Left renal cortex interstitium (tissue), 4 donors: Measurements from ENCODE around the gene FAM114A1. TPM values are rescaled to one million over a fixed set of nuclear protein-coding genes. Genes with fewer than 3 reads are reported as not detected.
A peak's percentile ranks its signal among the peaks of the same experiment; 100 is the strongest.

Source experiments
- DNase-seq, 4 donors: peaks; one replicate each; pipeline ENCODE4 v3.0.0-alpha.2; 2013; ENCODE audit warnings: low read depth in 4 of 4, low spot score in 2 of 4, missing footprints in 1 of 4
- polyA plus RNA-seq, 4 donors: library from polyadenylated mRNA; unstranded; fragments of 120-200 nt; gene quantifications; one replicate each; pipeline ENCODE4 v1.2.1, GENCODE V29; 2013; ENCODE audit not compliant: insufficient read length in 4 of 4

FAM114A1 gene
- 10 to 100 TPM; 26.7 to 42.4 (median 33.6) TPM for polyA plus RNA-seq

GRCh38 chr4:38867478-38868058 lies at the start of gene FAM114A1:
TSS of gene FAM114A1 (plus strand) at chr4:38867806. CDS start at chr4:38878079, 10,273 bp downstream.
- peak in 3 of 4 donors; percentile 29 to 54 (median 48) for DNase-seq

GRCh38 chr4:38818441-38818976 lies 49.1 kb upstream of the FAM114A1 start:
- no peak for DNase-seq

GRCh38 chr4:38819569-38819968 lies 48.0 kb upstream of the FAM114A1 start:
- no peak for DNase-seq

- no peak for DNase-seq
Observed at GRCh38 chr4:38820329-38821061, 47.1 kb upstream of the FAM114A1 start.

DNA sequence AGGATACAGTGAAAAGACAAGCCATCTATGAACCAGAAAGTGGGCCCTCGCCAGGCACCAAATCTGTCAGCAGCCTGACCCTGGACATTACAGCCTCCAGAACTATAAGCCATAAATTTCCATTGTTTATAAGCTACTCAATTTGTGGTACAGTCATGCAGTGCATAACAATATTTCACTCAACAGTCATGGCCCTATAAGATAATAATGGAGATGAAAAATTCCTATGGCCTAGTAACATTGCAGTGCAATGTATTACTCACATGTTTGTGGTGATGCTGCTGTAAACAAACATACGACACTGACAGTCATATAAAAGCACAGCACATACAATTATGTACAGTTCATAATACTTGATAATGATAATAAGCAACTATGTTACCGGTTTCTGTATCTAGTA lies 45.9 kb upstream of the FAM114A1 start:
- no peak for DNase-seq

DNA sequence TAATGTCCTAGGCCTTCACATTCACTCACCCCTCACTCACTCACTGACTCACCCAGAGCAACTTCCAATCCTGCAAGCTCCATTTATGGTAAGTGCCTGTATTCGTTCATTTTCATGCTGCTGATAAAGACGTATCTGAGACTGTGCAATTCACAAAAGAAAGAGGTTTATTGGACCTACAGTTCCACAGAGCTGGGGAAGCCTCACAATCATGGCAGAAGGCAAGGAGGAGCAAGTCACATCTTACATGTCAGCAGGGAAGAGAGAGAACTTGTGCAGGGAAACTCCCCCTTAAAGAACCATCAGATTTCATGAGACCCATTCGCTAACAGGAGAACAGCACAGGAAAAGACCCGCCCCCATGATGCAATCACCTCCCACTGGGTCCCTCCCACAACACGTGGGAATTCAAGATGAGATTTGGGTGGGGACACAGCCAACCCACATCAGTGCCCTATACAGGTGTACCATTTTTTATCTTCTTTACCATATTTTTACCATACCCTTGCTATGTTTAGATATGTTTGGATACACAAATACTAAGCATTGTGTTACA lies 44.8 kb upstream of the FAM114A1 start:
- no peak for DNase-seq

GRCh38 chr4:38823766-38824165 lies 43.8 kb upstream of the FAM114A1 start:
- DNase-seq: no peak

DNA sequence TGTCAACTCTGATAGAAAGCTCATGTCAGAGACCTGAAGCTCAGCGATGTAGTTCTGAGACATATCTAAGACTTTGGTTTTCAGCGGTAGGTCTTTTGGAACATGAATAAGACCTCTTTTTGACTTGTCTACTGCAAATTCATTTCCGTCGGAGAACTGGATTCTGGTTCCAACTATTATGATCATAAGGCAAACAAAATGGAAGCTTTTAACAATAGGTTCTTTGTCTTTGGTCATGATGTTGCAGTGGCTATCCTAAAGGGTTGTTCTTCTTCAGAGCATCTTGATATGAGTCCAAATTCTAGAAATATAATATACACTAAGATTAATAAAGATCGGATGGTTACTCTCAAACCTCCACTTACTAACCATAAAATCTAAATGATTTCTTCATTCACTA lies 38.4 kb upstream of the FAM114A1 start:
- DNase-seq: no peak

DNA sequence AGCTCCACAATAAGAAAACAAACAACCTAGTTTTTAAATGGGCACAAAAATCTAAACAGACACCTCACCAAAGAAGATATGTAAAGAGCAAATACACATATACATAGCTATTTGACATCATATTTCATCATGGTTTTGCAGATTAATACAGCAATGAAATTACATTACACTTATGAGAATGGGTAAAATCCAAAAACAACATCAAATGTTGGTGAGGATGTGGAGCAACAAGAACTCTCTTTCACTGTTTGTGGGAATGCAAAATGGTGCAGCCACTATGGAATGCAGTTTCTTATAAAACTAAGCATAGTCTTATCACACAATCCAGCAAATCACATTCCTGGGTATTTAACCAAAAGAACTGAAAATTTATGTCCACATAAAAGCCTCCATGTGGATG lies 36.0 kb upstream of the FAM114A1 start:
- no peak for DNase-seq

DNA sequence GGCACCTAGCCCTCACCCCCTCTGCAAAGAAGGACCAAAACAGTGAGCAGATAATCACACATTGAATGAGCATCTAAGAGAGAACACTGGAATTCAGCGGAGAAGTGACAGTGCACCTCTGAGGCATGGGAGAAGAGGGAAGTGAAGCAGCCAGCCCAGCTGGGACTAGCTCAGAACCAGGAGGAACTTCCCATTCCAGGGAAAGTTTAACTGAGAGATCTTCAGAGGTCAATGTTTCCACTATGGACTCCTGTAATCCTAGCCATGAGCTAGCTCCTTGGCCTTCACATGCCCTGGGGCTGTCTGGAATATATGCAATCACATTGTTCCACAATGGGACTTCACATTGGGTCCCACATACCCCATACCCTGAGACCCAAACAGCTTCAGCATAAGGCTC lies 35.4 kb upstream of the FAM114A1 start:
- DNase-seq: no peak

- no peak for DNase-seq
Observed at GRCh38 chr4:38832624-38833528, 34.7 kb upstream of the FAM114A1 start.

- no peak for DNase-seq
Observed at GRCh38 chr4:38834570-38834969, 33.0 kb upstream of the FAM114A1 start.

DNA sequence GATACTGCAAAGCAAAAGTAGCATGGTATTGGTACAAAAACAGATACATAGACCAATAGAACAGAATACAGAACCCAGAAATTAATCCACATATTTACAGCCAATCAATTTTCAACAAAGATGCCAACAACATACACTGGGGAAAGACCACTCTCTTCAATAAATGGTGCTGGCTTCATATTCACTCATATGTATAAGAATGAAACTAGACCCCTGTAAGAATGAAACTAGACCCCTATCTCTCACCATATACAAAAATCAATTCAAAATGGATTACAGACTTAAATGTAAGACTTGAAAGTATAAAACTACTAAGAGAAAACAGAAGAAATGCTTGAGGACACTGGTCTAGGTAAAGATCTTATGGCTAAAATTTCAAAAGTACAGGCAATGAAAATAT lies 30.3 kb upstream of the FAM114A1 start:
- DNase-seq: no peak

DNA sequence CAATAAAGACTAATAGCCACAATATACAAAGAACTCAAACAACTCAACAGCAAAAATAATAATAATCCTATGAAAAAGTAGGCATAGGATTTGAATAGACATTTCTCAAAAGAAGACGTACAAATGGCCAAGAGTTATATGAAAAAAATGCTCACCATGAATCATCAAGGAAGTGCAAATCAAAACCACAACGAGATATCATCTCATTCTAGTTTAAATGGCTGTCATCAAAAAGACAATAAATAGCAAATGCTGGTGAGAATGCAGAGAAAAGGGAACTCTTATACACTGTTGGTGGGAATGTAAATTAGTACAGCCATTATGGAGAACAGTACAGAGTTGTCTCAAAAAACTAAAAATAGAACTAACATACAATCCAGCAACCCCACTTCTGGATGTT lies 29.8 kb upstream of the FAM114A1 start:
- DNase-seq: no peak

- no peak for DNase-seq
Observed at GRCh38 chr4:38842994-38843393, 24.6 kb upstream of the FAM114A1 start.

DNA sequence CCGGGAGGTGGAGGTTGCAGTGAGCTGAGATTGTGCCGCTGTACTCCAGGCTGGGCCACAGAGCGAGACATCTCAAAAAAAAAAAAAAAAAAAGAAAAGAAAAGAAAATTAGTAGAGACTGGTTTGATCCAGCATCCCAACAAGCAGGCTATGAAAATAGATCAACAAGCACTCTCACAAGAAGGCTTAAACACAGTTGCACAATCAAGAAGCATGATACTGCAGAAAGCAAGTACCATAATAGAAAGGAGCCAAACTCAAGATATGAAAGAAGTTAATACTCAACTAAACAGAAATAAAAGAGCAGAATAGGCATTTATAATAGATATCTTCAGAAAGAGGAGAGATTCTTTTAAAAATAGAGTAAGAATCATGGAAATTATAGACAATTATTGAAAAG lies 21.6 kb upstream of the FAM114A1 start:
- DNase-seq: no peak

DNA sequence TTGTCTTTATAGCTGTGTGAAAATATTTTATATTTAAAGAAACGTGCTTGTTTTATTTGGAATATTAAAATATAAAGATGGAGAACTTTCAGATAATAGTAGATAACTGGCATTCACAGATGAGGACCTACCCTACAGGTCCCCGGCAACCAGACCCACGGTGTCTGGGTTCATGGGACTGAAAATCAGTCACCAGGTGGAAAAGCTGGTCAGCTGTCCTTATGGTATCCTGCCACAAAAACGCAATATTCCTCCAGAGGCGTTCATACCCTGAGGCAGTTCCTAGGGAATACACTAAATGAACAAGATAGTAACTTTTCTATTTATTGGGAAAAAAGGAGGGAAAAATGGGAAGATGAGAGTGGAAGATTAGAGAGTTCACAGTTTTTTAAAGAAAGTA lies 12.1 kb upstream of the FAM114A1 start:
- no peak for DNase-seq

DNA sequence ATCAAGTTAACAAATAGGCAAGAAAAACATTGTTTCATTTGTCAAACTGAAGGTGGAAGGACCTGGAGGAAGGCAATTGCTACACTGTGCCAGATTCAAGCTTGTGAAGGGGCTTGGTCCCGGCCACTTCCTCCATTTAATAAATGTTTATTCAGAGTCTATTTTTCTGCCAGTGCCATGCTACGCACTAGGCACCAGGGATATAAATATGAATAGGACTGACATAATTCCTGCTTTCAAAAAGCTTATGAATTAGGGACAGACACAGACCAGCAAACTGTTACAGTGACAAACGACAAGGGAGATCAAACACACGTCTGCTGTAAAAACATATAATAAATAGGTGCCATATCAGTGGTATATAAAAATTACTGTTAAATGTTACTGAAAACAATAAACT lies 11.6 kb upstream of the FAM114A1 start:
- DNase-seq: no peak

- DNase-seq: no peak
Observed at GRCh38 chr4:38856524-38857337, 10.9 kb upstream of the FAM114A1 start, which contains the start of gene TLR6. TSS of gene TLR6 (minus strand) at chr4:38856817. CDS start at chr4:38829473, 27,344 bp downstream.
